MM.1S (cell line): ENCODE results near the gene MAP3K8.

ENCODE experiments used
- EZH2 ChIP-seq: fragments of 300-600 bp; sonication (generic); optimal IDR thresholded peaks from 2 replicates; pipeline ENCODE3; 2017; ENCODE audit warnings: low read depth, mild to moderate bottlenecking, antibody characterized with exemption, low read length, mixed read lengths
- EZH2phosphoT487 ChIP-seq: fragments of 300-600 bp; sonication (generic); IDR thresholded peaks from 2 replicates; pipeline ENCODE4 v1.6.1; 2018; ENCODE audit warnings: antibody characterized with exemption, low read length
- TF ChIP-seq, protein P1 (sequence below): fragments of 300-600 bp; sonication (generic); IDR thresholded peaks from 2 replicates; pipeline ENCODE4 v1.5.1; 2016; ENCODE audit warnings: antibody characterized with exemption, low read length, mixed read lengths

DNA sequence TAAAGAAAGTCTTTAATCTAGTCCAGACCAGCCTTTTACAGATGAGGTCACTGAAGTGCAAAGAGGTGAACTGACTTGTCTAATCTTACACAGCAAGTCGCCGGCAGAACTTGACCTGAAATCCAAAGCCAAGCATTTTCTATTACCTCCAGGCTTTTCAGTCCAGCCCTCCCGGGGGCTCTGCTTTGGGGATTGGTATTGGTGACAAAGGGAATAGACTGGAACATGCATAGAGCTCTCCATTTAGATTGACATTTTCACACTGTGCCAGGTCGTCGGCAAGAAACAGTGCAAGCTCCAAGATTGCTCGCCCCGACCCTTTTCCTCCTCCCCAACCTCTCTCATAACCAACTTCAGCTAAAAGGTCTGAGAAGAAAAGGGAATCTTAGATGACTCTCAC lies 42.7 kb upstream of the MAP3K8 start:
- TF ChIP-seq, protein P1, sequence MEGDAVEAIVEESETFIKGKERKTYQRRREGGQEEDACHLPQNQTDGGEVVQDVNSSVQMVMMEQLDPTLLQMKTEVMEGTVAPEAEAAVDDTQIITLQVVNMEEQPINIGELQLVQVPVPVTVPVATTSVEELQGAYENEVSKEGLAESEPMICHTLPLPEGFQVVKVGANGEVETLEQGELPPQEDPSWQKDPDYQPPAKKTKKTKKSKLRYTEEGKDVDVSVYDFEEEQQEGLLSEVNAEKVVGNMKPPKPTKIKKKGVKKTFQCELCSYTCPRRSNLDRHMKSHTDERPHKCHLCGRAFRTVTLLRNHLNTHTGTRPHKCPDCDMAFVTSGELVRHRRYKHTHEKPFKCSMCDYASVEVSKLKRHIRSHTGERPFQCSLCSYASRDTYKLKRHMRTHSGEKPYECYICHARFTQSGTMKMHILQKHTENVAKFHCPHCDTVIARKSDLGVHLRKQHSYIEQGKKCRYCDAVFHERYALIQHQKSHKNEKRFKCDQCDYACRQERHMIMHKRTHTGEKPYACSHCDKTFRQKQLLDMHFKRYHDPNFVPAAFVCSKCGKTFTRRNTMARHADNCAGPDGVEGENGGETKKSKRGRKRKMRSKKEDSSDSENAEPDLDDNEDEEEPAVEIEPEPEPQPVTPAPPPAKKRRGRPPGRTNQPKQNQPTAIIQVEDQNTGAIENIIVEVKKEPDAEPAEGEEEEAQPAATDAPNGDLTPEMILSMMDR, result no peak
- TF ChIP-seq EZH2, result no peak
- TF ChIP-seq EZH2phosphoT487, result no peak
